ENCODE results near the gene LDLRAD1. TPM values are rescaled to one million over a fixed set of nuclear protein-coding genes. Genes with fewer than 3 reads are reported as not detected.

The LDLRAD1 gene
- polyA plus RNA-seq, 3 donors = not detected

DNA sequence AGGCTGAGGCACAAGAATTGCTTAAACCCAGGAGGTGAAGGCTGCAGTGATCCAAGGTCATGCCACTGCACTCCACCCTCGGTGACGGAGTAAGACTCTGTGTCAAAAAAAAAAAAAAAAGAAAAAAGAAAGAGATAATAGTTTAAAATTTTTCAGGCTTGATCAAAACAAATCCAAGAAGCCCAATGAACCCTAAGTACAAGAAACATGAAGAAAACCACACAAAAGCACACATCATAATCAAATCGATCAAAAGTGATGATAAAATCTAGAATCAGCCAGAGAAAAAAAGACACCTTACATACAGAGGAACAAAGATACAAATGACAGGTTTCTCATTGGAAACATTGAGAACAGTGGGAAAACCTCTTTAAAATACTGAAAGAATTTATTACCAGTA lies 31.5 kb downstream of the LDLRAD1 start:
- no peak overlapping the region for H3K9ac ChIP-seq (ENCODE audit: insufficient read depth, low read length, poor library complexity, severe bottlenecking)
- H3K4me3 ChIP-seq (replicated peaks in 1 of 3; ENCODE audit: low read depth in 2 of 3, low read length in 3 of 3) = no peak overlapping the region
- no peaks in the 10 kb centered on the region for H3K27me3 ChIP-seq (ENCODE audit: control insufficient read depth in 2 of 2, insufficient read depth in 2 of 2, low read length in 2 of 2)
- Mint-ChIP-seq H3K36me3 (no peaks in the 10 kb centered on the region), H3K9me3 (peaks cover 0 to 2% (median under 1%) of the 10 kb centered on the region in 7 donors), H3K27me3 (ENCODE audit: low read depth in 3 of 3) (peaks cover 0 to 2% (median 0%) of the 10 kb centered on the region in 3 donors), H3K4me3 (no peak overlapping the region), H3K27ac (no peak overlapping the region), H3K4me1 (peaks cover 14% of the 10 kb centered on the region)
- no peaks in the 10 kb centered on the region for H3K36me3 ChIP-seq (replicated peaks in 1 of 2; ENCODE audit: control insufficient read depth in 1 of 2, insufficient read depth in 2 of 2, low read length in 2 of 2)
- no CpG with 5 or more reads among the region's 3 CpGs for WGBS (ENCODE audit: insufficient coverage)
- no peak overlapping the region for H3K27ac ChIP-seq (ENCODE audit: low read depth in 1 of 2, low read length in 2 of 2)
- H3K4me1 ChIP-seq (ENCODE audit: control insufficient read depth in 1 of 2, insufficient read depth in 2 of 2, low read length in 2 of 2) = peaks cover 13 to 14% of the 10 kb centered on the region in 2 donors
- no peak for TF ChIP-seq CTCF (IDR thresholded peaks at IDR 0.05)
- DNase-seq = no peak
- H4K20me1 ChIP-seq (ENCODE audit: insufficient read depth, low read length) = no peaks in the 10 kb centered on the region
- no peaks in the 10 kb centered on the region for H3K79me2 ChIP-seq (ENCODE audit: insufficient read depth, low read length)
- intact Hi-C loops (cut with micrococcal nuclease) = no loop called here
- H3K9me3 ChIP-seq (replicated peaks in 1 of 2; ENCODE audit: control insufficient read depth in 1 of 2, insufficient read depth in 1 of 2, low read length in 2 of 2) = peaks cover 0 to 1% of the 10 kb centered on the region in 2 donors
- no peak overlapping the region for H3K4me2 ChIP-seq (replicated peaks; ENCODE audit: extremely low read depth, low read length, poor library complexity, severe bottlenecking)
- no peak overlapping the region for H2AFZ ChIP-seq (ENCODE audit: insufficient read depth, low read depth, low read length, poor library complexity, severe bottlenecking)

GRCh38 chr1:53984726-53985125 lies 33.3 kb downstream of the LDLRAD1 start:
- Histone ChIP-seq H3K4me2 (replicated peaks; ENCODE audit: extremely low read depth, low read length, poor library complexity, severe bottlenecking) (no peak overlapping the region), H3K9ac (ENCODE audit: insufficient read depth, low read length, poor library complexity, severe bottlenecking) (no peak overlapping the region), H3K79me2 (ENCODE audit: insufficient read depth, low read length) (no peaks in the 10 kb centered on the region), H4K20me1 (ENCODE audit: insufficient read depth, low read length) (no peaks in the 10 kb centered on the region), H3K9me3 (replicated peaks in 1 of 2; ENCODE audit: control insufficient read depth in 1 of 2, insufficient read depth in 1 of 2, low read length in 2 of 2) (no peaks in the 10 kb centered on the region), H3K4me1 (ENCODE audit: control insufficient read depth in 1 of 2, insufficient read depth in 2 of 2, low read length in 2 of 2) (peaks cover 15 to 17% of the 10 kb centered on the region in 2 donors), H3K36me3 (replicated peaks in 1 of 2; ENCODE audit: control insufficient read depth in 1 of 2, insufficient read depth in 2 of 2, low read length in 2 of 2) (no peaks in the 10 kb centered on the region), H3K27ac (ENCODE audit: low read depth in 1 of 2, low read length in 2 of 2) (no peak overlapping the region), H3K27me3 (ENCODE audit: control insufficient read depth in 2 of 2, insufficient read depth in 2 of 2, low read length in 2 of 2) (no peaks in the 10 kb centered on the region), H3K4me3 (replicated peaks in 1 of 3; ENCODE audit: low read depth in 2 of 3, low read length in 3 of 3) (no peak overlapping the region), H2AFZ (ENCODE audit: insufficient read depth, low read depth, low read length, poor library complexity, severe bottlenecking) (no peak overlapping the region)
- intact Hi-C loops (cut with micrococcal nuclease) = no loop called here
- no peak overlapping the region for H3K27ac Mint-ChIP-seq
- DNase-seq = no peak
- H3K27me3 Mint-ChIP-seq (ENCODE audit: low read depth in 3 of 3) = peaks cover 0 to 2% (median 0%) of the 10 kb centered on the region in 3 donors
- no peak overlapping the region for H3K4me3 Mint-ChIP-seq
- no peak for TF ChIP-seq CTCF (IDR thresholded peaks at IDR 0.05)
- no peaks in the 10 kb centered on the region for H3K9me3 Mint-ChIP-seq
- H3K4me1 Mint-ChIP-seq = peaks cover 21% of the 10 kb centered on the region
- H3K36me3 Mint-ChIP-seq = no peaks in the 10 kb centered on the region

Data from CD14-positive monocyte (primary cell).